HepG2 (cell line): ENCODE measurements around the gene ATIC. TPM values are rescaled to one million over a fixed set of nuclear protein-coding genes. Genes with fewer than 3 reads are reported as not detected.

ENCODE experiments used
- ATAC-seq: fragments of 200-7000 bp; cut with Tn5 transposase; 3 replicates; pipeline ENCODE4 v1.9.1; 2020; ENCODE audit warnings: mild to moderate bottlenecking, moderate library complexity
- BruUV-seq: library from RNA; stranded (reverse); fragments of 400-500 nt; replicated peaks from 2 replicates; lab custom pipeline; 2021; lab: Mats Ljungman, UMichigan
- CTCF ChIA-PET: fragments of 300-600 bp; formaldehyde crosslinking; extraction: SDS; loops from one replicate; lab custom pipeline; 2021; ENCODE audit warnings: low total read pairs, inconsistent platforms, low intra/inter-chr PET ratio; lab: Yijun Ruan, JAX
- POLR2A ChIA-PET: fragments of 350-600 bp; sonication (Branson Sonifier 250); formaldehyde crosslinking; loops from one replicate; lab custom pipeline; 2020; ENCODE audit warnings: antibody characterized with exemption, inconsistent platforms; lab: Yijun Ruan, JAX
- DNase-seq: peaks from one replicate; pipeline ENCODE4 v3.0.0-alpha.2; 2015; ENCODE audit warnings: low spot score
- FAIRE-seq: peaks from 3 replicates; lab custom pipeline; 2011; peaks lifted over from hg19 to GRCh38; lab: Jason Lieb, UNC
- H2AFZ ChIP-seq: one replicate; pipeline ENCODE4 v1.6.1; 2011; ENCODE audit warnings: low read length, inconsistent platforms
- H3K27ac ChIP-seq: fragments of 300-600 bp; 3 replicates; pipeline ENCODE4 v1.8.0; 2011; ENCODE audit warnings: mixed run types, mild to moderate bottlenecking, mixed read lengths, low read length, inconsistent platforms; ENCODE audit not compliant: insufficient read depth; ENCODE audit errors: extremely low read length
- H3K27me3 ChIP-seq, 2 experiments: fragments of 200-600 bp in 1 of 2; 2 replicates in 1 of 2; 3 replicates in 1 of 2; pipeline versions ENCODE4 v1.6.0 to v1.8.0; 2011; ENCODE audit warnings: low read length in 2 of 2, mild to moderate bottlenecking in 2 of 2, moderate library complexity in 2 of 2, inconsistent platforms in 1 of 2; ENCODE audit not compliant: insufficient read depth in 2 of 2, control insufficient read depth in 1 of 2
- H3K36me3 ChIP-seq, 2 experiments: fragments of 200-600 bp in 1 of 2; replicated peaks in 1 of 2; 2 replicates in 1 of 2; 3 replicates in 1 of 2; pipeline versions ENCODE4 v1.5.1 to v1.8.0; 2011; ENCODE audit warnings: low read length in 2 of 2, inconsistent platforms in 1 of 2; ENCODE audit not compliant: insufficient read depth in 2 of 2, control insufficient read depth in 1 of 2
- H3K4me1 ChIP-seq: 2 replicates; pipeline ENCODE4 v1.5.1; 2012; ENCODE audit warnings: low read length, inconsistent platforms; ENCODE audit not compliant: insufficient read depth
- H3K4me2 ChIP-seq: 2 replicates; pipeline ENCODE4 v1.6.0; 2011; ENCODE audit warnings: low read depth, low read length, inconsistent platforms
- H3K4me3 ChIP-seq, 3 experiments: fragments of 200-600 bp in 1 of 3; sonication (generic), shearing (Covaris generic) in 1 of 3; replicated peaks in 1 of 3; 2 replicates each; pipeline ENCODE4 v1.5.1; 2011 to 2016; ENCODE audit warnings: low read length in 3 of 3, inconsistent platforms in 2 of 3, low read depth in 2 of 3, mild to moderate bottlenecking in 2 of 3, control low read depth in 1 of 3, mixed read lengths in 1 of 3; ENCODE audit not compliant: insufficient read depth in 1 of 3
- H3K79me2 ChIP-seq: one replicate; pipeline ENCODE4 v1.6.1; 2011; ENCODE audit warnings: low read length, inconsistent platforms; ENCODE audit not compliant: insufficient read depth
- H3K9ac ChIP-seq: 2 replicates; pipeline ENCODE4 v1.6.0; 2011; ENCODE audit warnings: mild to moderate bottlenecking, low read depth, low read length, inconsistent platforms; ENCODE audit not compliant: insufficient read depth
- H3K9me3 ChIP-seq: 2 replicates; pipeline ENCODE4 v1.5.1; 2012; ENCODE audit warnings: mild to moderate bottlenecking, low read length
- H4K20me1 ChIP-seq: 2 replicates; pipeline ENCODE4 v1.6.0; 2011; ENCODE audit warnings: inconsistent platforms, mild to moderate bottlenecking, low read length, moderate library complexity; ENCODE audit not compliant: insufficient read depth
- ADNP ChIP-seq: sonication (generic); formaldehyde crosslinking; IDR thresholded peaks from 2 replicates; pipeline ENCODE4 v1.4.0; 2020; ENCODE audit warnings: missing genetic modification reagents
- DRAP1 ChIP-seq: IDR thresholded peaks from 2 replicates; pipeline ENCODE4 v1.6.1; 2016; ENCODE audit warnings: missing genetic modification reagents, missing compliant biosample characterization
- E2F5 ChIP-seq: sonication (generic); formaldehyde crosslinking; conservative IDR thresholded peaks from 2 replicates; pipeline ENCODE4 v1.4.0; 2020; ENCODE audit warnings: missing genetic modification reagents
- NONO ChIP-seq, 2 experiments: fragments of 450-650 bp in 1 of 2; sonication (generic) in 1 of 2; formaldehyde crosslinking in 1 of 2; IDR thresholded peaks in 1 of 2; conservative IDR thresholded peaks in 1 of 2; 2 replicates each; pipeline versions ENCODE4 v1.6.1 to v1.8.0; 2017 to 2022; ENCODE audit warnings: mild to moderate bottlenecking in 1 of 2, missing genetic modification reagents in 1 of 2, moderate library complexity in 1 of 2
- PHF21A ChIP-seq: sonication (generic); formaldehyde crosslinking; IDR thresholded peaks from 2 replicates; pipeline ENCODE4 v1.5.0; 2020; ENCODE audit warnings: mild to moderate bottlenecking, missing genetic modification reagents
- SKIL ChIP-seq: sonication (generic); formaldehyde crosslinking; IDR thresholded peaks from 2 replicates; pipeline ENCODE4 v1.8.0; 2022; ENCODE audit warnings: missing genetic modification reagents, mild to moderate bottlenecking, moderate library complexity, borderline replicate concordance
- SNRNP70 ChIP-seq: fragments of 200-400 bp; formaldehyde crosslinking; IDR thresholded peaks from 2 replicates; pipeline ENCODE4 v1.6.1; 2017; ENCODE audit warnings: mild to moderate bottlenecking, low read depth, low read length, moderate library complexity
- ZEB1 ChIP-seq: IDR thresholded peaks from 2 replicates; pipeline ENCODE4 v1.6.1; 2012; ENCODE audit warnings: mild to moderate bottlenecking, low read depth, inconsistent platforms; ENCODE audit not compliant: insufficient replicate concordance
- ZNF780A ChIP-seq: sonication (generic); formaldehyde crosslinking; IDR thresholded peaks from 2 replicates; pipeline ENCODE4 v1.8.0; 2022; ENCODE audit warnings: mild to moderate bottlenecking, missing genetic modification reagents, moderate library complexity
- ZNF878 ChIP-seq: sonication (generic); formaldehyde crosslinking; IDR thresholded peaks from 2 replicates; pipeline ENCODE4 v1.8.1; 2023; ENCODE audit warnings: mild to moderate bottlenecking, missing genetic modification reagents, moderate library complexity
- ZSCAN9 ChIP-seq: IDR thresholded peaks from 2 replicates; pipeline ENCODE4 v1.6.1; 2016; ENCODE audit warnings: borderline replicate concordance
- WGBS: methylation state at CpG from one replicate; pipeline ENCODE4 v1.1.6; 2017; ENCODE audit warnings: low lambda C conversion rate; 5-methylcytosine and 5-hydroxymethylcytosine counted together
- in situ Hi-C: cut with HindIII; loops from 2 replicates; pipeline ENCODE4 v1.10.0; 2017; ENCODE audit warnings: low pct_unique_long_range_greater_than_20kb; ENCODE audit not compliant: extremely low pct_ligation_motif_present
- intact Hi-C: fragments of 100-400 bp; cut with micrococcal nuclease; formaldehyde crosslinking; loops from one replicate; pipeline ENCODE4 v1.10.0; 2022; ENCODE audit not compliant: unreplicated experiment
- polyA plus RNA-seq, 8 experiments: library from polyadenylated mRNA; depleted of rRNA in 3 of 8; stranded (reverse) in 7 of 8; unstranded in 1 of 8; fragments of >200 nt; fragmentation: Illumina TruSeq in 4 of 8; extraction: Trizol in 4 of 8; gene quantifications; 2 replicates each; pipeline versions ENCODE4 v1.2.1 to v1.2.3, GENCODE V29; 2011 to 2016; ENCODE audit warnings: low read depth in 4 of 8, missing spikeins in 1 of 8, mixed read lengths in 1 of 8; ENCODE audit not compliant: insufficient read depth in 1 of 8
- total RNA-seq, 5 experiments: library from RNA; depleted of rRNA; stranded (reverse); fragments of >200 nt; fragmentation: Illumina TruSeq; extraction: Trizol; gene quantifications; 2 replicates each; pipeline ENCODE4 v1.2.3, GENCODE V29; 2016; ENCODE audit warnings: low read depth in 1 of 5

Gene ATIC
- total and polyA plus RNA-seq, 2 of the 13 experiments (the other 11 are each of a cell fraction or from before 2014, with no cell fraction given), result 89.8 to 146 TPM

- ChIA-PET CTCF (no interaction called here), POLR2A (no interaction called here)
- no peak overlapping the region for H2AFZ ChIP-seq
- no peak for TF ChIP-seq ZNF878 (CRISPR knock-in tag)
- no peak for TF ChIP-seq ZNF780A
- no peak for TF ChIP-seq SNRNP70
- TF ChIP-seq SKIL (CRISPR knock-in tag), result no peak
- no peak for TF ChIP-seq E2F5 (CRISPR knock-in tag)
- no peak for TF ChIP-seq ZEB1
- no peak for TF ChIP-seq ZSCAN9
- TF ChIP-seq DRAP1, result no peak
- no peak for TF ChIP-seq ADNP (CRISPR knock-in tag)
- TF ChIP-seq PHF21A (CRISPR knock-in tag), result no peak
- no peak for TF ChIP-seq NONO (IDR thresholded peaks at IDR 0.05)
- TF ChIP-seq NONO (CRISPR knock-in tag; conservative IDR thresholded peaks at IDR 0.05), result no peak
- H3K27me3 ChIP-seq, result 0 out of 5 replicates have a peak, but pooled peaks cover 0 to 3% of the 10 kb centered on the region in 2 experiments
- no peak overlapping the region for H3K9ac ChIP-seq
- no peaks in the 10 kb centered on the region for H3K79me2 ChIP-seq
- in situ Hi-C loops, result no loop called here
- 23% methylated on average over 4 of the region's 4 CpGs for WGBS
- no peaks in the 10 kb centered on the region for H3K9me3 ChIP-seq
- BruUV-seq, result no TSS peak
- no peak overlapping the region for H3K27ac ChIP-seq
- H3K4me2 ChIP-seq, result no peak overlapping the region
- no peaks in the 10 kb centered on the region for H4K20me1 ChIP-seq
- H3K4me3 ChIP-seq, result no peak overlapping the region
- no peaks in the 10 kb centered on the region for H3K36me3 ChIP-seq
- intact Hi-C loops, result no loop called here
- H3K4me1 ChIP-seq, result no peaks in the 10 kb centered on the region
- ATAC-seq, result no peak
- no peak for FAIRE-seq
- DNase-seq, result no peak
These were observed 41.8 kb upstream of the ATIC start for GRCh38 chr2:215270118-215270451.
